Activated naive CD4-positive, alpha-beta T cell treated with anti-CD3 and anti-CD28 coated beads, Interleukin-2, amount 50 U/mL, for 16 hours (primary cell): ENCODE results near the gene SNCAIP.
"Not testable (repeated sequence)": the region's sequence is repeated elsewhere in the genome, so short reads cannot be mapped to it uniquely, and the experiment has no call there.

ENCODE experiments used
- DNase-seq: peaks from one replicate; pipeline ENCODE4 v3.0.0-alpha.2; 2020

The SNCAIP gene

GRCh38 chr5:122363623-122364022 is 51.6 kb downstream of the SNCAIP start:
- no peak for DNase-seq

- no peak for DNase-seq
These were observed 54.5 kb downstream of the SNCAIP start for GRCh38 chr5:122366501-122366900.

- DNase-seq, result no peak
These were observed 55.4 kb downstream of the SNCAIP start for GRCh38 chr5:122367456-122367855.

GRCh38 chr5:122368510-122369251 is 56.6 kb downstream of the SNCAIP start:
- DNase-seq, result no peak

- no peak for DNase-seq
These were observed 57.3 kb downstream of the SNCAIP start for GRCh38 chr5:122369253-122369815.

GRCh38 chr5:122371511-122372151 is 59.6 kb downstream of the SNCAIP start:
- DNase-seq, result no peak

GRCh38 chr5:122374110-122374509 is 62.1 kb downstream of the SNCAIP start:
- no peak for DNase-seq

- DNase-seq, result no peak
These were observed 63.8 kb downstream of the SNCAIP start for GRCh38 chr5:122375801-122376200.

GRCh38 chr5:122376250-122376649 is 64.2 kb downstream of the SNCAIP start:
- DNase-seq, result no peak

GRCh38 chr5:122377026-122377425 is 65.0 kb downstream of the SNCAIP start:
- DNase-seq, result no peak

- DNase-seq, result not testable (repeated sequence)
These were observed 70.9 kb downstream of the SNCAIP start for GRCh38 chr5:122382938-122383337.

GRCh38 chr5:122384739-122385235 is 72.8 kb downstream of the SNCAIP start:
- DNase-seq, result no peak

- no peak for DNase-seq
These were observed 73.2 kb downstream of the SNCAIP start for GRCh38 chr5:122385286-122385685.

- DNase-seq, result no peak
These were observed 73.8 kb downstream of the SNCAIP start for GRCh38 chr5:122385808-122386207.

GRCh38 chr5:122390154-122390553 is 78.1 kb downstream of the SNCAIP start:
- DNase-seq, result no peak

- DNase-seq, result no peak
These were observed 78.7 kb downstream of the SNCAIP start for GRCh38 chr5:122390694-122391093.

GRCh38 chr5:122391621-122392020 is 79.6 kb downstream of the SNCAIP start:
- no peak for DNase-seq

GRCh38 chr5:122392224-122392623 is 80.2 kb downstream of the SNCAIP start:
- no peak for DNase-seq

- DNase-seq, result no peak
These were observed 80.8 kb downstream of the SNCAIP start for GRCh38 chr5:122392824-122393223.

- DNase-seq, result no peak
These were observed 82.4 kb downstream of the SNCAIP start for GRCh38 chr5:122394284-122394930.

GRCh38 chr5:122398016-122398415 is 86.0 kb downstream of the SNCAIP start:
- no peak for DNase-seq

GRCh38 chr5:122400341-122400740 is 88.3 kb downstream of the SNCAIP start:
- DNase-seq, result no peak

- no peak for DNase-seq
These were observed 88.9 kb downstream of the SNCAIP start for GRCh38 chr5:122400938-122401337.
